Muscle layer of duodenum (tissue), 2 donors: ENCODE results near the gene PCBP3.

Source experiments
- H3K27ac ChIP-seq: one replicate; pipeline ENCODE4 v1.7.0; 2013; ENCODE audit warnings: mild to moderate bottlenecking, low read length
- H3K27me3 ChIP-seq: one replicate; pipeline ENCODE4 v1.7.0; 2013; ENCODE audit warnings: low read depth, mild to moderate bottlenecking, control low read depth, low read length
- H3K36me3 ChIP-seq, 2 donors: one replicate each; pipeline ENCODE4 v1.7.0; 2013; ENCODE audit warnings: low read length in 2 of 2, control low read depth in 1 of 2, mild to moderate bottlenecking in 1 of 2; ENCODE audit not compliant: insufficient read depth in 2 of 2, control insufficient read depth in 1 of 2
- H3K4me1 ChIP-seq, 2 donors: one replicate each; pipeline ENCODE4 v1.7.0; 2013; ENCODE audit warnings: low read length in 2 of 2, mild to moderate bottlenecking in 2 of 2, control low read depth in 1 of 2, moderate library complexity in 1 of 2; ENCODE audit not compliant: insufficient read depth in 2 of 2, control insufficient read depth in 1 of 2
- H3K4me3 ChIP-seq, 2 donors: one replicate each; pipeline ENCODE4 v1.7.0; 2013; ENCODE audit warnings: low read length in 2 of 2, low read depth in 1 of 2, mild to moderate bottlenecking in 1 of 2
- H3K9me3 ChIP-seq, 2 donors: one replicate each; pipeline ENCODE4 v1.7.0; 2013; ENCODE audit warnings: low read length in 2 of 2, control low read depth in 1 of 2, mild to moderate bottlenecking in 1 of 2; ENCODE audit not compliant: control insufficient read depth in 1 of 2
- donor health status: healthy.

Gene PCBP3

DNA sequence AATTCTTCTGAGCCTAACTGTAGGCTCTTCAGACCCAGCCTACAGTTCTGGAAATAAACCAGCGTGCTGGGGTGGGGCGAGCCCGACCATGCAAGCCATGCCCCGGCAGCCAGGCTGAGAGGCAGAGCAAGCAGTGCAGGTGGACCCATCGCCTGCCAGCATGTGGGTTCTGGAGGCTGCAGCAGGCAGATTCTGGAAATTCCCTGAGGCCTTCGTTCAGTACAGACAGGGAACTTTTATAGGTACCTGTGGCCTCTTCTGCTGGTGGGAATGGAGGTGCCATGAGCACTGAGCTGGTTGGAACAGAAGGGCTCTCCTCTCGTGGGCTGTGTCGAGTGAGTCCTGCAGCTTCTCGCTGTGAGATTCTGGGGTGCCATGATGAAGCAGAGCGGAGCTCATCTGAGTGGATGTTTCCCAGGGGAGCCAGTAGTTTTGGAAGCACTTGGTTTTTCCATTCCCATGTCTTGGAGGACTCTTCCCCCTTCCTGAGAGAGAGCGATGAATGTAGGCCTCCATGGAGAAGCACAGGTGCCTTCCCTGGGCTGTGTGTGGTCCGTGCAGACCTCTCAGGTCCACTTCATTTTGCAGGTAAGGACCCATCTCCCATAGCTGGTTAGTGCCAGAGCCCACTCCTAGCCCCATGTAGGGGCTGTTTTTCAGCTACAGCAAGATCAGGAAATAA lies 94.1 kb downstream of the PCBP3 start:
- Histone ChIP-seq H3K27me3 (no peaks in the 10 kb centered on the region), H3K9me3 (no peaks in the 10 kb centered on the region), H3K4me3 (no peak overlapping the region), H3K4me1 (no peaks in the 10 kb centered on the region), H3K36me3 (no peaks in the 10 kb centered on the region), H3K27ac (no peak overlapping the region)

DNA sequence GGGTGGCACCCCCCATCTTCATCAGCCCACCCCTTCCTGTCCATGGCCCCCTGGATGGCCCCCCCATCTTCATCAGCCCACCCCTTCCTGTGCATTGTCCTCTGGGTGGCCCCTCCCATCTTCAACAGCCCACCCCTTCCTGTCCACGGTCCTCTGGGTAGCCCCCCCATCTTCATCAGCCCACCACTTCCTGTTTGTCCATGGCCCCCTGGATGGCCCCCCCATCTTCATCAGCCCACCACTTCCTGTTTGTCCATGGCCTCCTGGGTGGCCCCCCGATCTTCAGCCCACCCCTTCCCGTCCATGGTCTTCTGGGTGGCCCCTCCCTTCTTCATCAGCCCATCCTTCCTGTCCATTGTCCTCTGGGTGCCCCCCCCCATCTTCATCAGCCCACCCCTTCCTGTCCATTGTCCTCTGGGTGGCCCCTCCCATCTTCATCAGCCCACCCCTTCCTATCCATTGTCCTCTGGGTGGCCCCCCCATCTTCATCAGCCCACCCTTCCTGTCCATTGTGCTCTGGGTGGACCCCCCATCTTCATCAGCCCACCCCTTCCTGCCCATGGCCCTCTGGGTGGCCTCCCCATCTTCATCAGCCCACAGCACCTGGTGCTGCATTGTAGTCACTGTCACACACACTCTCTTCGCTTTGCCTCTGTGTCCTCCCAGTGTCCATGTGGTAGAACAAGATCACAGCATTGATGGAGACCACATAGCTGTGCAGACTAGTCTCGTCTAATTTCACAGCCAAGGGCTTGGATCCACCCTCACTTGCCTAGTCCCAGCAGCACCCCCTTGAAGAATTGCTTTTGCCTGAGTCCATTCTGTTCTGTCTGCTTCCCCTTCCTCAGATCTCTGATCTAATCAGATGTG lies 95.9 kb downstream of the PCBP3 start:
- Histone ChIP-seq H3K27ac (no peak overlapping the region), H3K4me1 (no peaks in the 10 kb centered on the region), H3K36me3 (no peaks in the 10 kb centered on the region), H3K27me3 (no peaks in the 10 kb centered on the region), H3K4me3 (no peak overlapping the region), H3K9me3 (no peaks in the 10 kb centered on the region)

DNA sequence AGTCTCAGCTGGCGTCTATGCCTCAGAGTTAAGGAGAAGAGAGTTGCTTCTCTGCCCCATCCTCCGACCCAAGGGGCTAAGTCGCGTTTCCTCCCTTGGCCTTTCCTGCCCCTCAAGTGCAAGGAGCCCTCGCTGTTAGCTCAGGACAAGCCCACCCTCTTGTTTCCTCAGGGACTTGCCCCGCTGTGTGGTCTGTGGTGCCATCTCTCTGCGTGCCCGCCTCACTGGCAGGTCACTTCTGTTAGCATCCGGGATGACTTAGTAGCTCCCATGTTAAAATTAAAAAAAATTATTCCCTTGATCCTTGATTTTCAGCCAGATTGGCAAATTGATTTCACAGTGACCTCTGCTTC lies 96.5 kb downstream of the PCBP3 start:
- no peaks in the 10 kb centered on the region for H3K36me3 ChIP-seq
- H3K4me3 ChIP-seq = no peak overlapping the region
- H3K27me3 ChIP-seq = no peaks in the 10 kb centered on the region
- no peak overlapping the region for H3K27ac ChIP-seq
- H3K9me3 ChIP-seq = no peaks in the 10 kb centered on the region
- no peaks in the 10 kb centered on the region for H3K4me1 ChIP-seq

DNA sequence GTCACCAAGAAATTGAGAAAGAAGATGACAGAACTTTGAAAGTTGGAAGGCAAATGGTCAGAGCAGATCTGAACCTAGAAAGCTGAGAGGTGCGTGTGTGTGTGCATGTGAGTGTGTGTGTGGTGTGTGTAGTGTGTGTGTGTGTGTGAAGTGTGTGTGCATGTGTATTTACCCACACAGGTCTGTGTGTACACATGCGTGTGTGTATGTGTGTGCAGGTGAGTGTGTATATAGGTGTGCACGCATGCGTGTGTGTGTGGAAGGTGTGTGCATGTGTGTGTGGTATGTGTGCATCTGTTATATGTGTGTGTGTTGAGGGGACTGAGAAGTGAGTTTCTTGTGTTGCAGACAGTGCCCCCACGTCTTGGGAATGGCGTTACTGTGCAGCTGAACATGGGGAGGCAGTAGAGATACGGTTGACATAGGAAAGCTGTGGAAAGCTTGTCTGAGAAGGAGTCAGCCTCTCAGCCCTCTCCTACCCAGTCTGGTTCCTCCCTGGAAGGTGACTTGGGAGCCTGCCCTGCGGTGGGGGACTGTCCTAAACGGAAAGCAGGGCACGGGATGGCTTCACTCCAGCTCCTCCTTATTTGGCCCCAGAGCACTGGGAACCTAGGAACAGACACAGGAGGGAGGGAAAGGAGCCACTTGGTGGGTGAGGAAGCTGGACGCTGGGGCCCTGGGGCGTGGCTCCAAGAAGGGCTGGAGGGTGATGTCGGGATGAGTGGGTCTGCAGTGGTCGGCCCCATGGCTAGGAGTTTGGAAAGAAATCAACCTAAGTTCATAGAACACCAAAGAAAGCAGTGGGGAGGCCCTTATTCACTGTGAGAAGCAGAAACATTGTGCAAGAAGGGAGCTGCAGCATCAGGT lies 97.2 kb downstream of the PCBP3 start:
- Histone ChIP-seq H3K9me3 (no peaks in the 10 kb centered on the region), H3K36me3 (no peaks in the 10 kb centered on the region), H3K27me3 (no peaks in the 10 kb centered on the region), H3K4me3 (no peak overlapping the region), H3K4me1 (no peaks in the 10 kb centered on the region), H3K27ac (no peak overlapping the region)

DNA sequence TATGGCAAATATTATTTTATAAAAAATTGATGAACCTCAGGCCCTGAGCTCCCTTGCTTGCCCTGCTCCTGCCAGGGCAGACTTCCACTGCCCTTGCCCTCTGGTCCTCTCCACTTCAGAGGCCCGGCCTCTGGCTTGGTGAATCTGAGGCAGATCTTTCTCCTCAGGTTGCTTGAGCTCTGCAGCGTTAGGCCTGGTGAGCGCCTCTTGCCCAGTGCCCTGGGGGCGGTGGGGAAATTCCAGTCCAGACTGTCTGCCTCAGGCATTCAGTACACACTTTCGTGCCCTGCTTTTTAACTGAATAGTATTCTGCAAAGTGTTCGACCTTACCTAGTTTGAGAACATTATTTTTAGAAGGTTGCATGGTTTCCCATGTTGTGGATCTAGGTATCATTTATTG lies 98.2 kb downstream of the PCBP3 start:
- H3K36me3 ChIP-seq = no peaks in the 10 kb centered on the region
- H3K9me3 ChIP-seq = no peaks in the 10 kb centered on the region
- H3K4me1 ChIP-seq = no peaks in the 10 kb centered on the region
- H3K27ac ChIP-seq = no peak overlapping the region
- no peaks in the 10 kb centered on the region for H3K27me3 ChIP-seq
- no peak overlapping the region for H3K4me3 ChIP-seq

DNA sequence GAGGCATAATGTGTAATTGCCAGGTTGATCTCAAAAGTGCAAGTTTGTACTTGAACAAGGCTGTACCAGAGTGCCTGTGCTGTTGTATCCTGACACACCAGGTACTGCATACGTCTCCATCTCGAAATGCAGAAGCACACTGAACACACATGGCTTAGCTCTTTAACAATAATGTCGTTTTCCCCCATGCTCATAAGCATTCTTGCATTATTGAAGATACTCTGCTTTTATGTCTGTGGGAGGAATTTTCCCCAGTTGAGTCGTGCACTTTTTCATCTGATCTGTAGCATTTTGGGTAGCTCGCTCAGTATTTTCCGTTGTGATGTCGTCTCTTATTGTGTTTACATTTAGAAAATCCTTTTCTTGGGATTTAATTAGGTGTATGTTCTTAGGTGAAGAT lies 98.7 kb downstream of the PCBP3 start:
- H3K27me3 ChIP-seq = no peaks in the 10 kb centered on the region
- H3K4me1 ChIP-seq = no peaks in the 10 kb centered on the region
- no peak overlapping the region for H3K4me3 ChIP-seq
- H3K9me3 ChIP-seq = no peaks in the 10 kb centered on the region
- no peak overlapping the region for H3K27ac ChIP-seq
- no peaks in the 10 kb centered on the region for H3K36me3 ChIP-seq

DNA sequence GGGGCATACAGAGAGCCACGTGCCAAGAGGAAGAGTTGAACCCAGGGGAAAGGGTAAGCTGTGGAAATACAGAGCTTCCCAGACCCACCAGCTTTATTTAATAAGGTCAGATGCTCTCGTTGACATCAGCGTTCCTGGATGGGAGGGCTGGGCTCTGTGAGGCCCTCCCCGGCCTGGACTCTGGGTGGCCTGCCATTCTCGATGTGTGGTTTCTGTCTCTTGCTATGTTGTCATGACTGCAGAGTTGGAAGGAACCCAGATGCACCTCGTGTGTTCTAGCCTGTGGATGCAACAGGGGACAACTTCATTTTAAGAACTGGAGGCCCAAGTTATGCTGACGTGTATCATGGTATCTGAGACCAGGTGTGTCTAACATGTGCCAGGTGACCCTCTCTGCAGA lies 101.7 kb downstream of the PCBP3 start:
- Histone ChIP-seq H3K9me3 (no peaks in the 10 kb centered on the region), H3K4me3 (no peak overlapping the region), H3K4me1 (no peaks in the 10 kb centered on the region), H3K27me3 (no peaks in the 10 kb centered on the region), H3K27ac (no peak overlapping the region), H3K36me3 (no peaks in the 10 kb centered on the region)

DNA sequence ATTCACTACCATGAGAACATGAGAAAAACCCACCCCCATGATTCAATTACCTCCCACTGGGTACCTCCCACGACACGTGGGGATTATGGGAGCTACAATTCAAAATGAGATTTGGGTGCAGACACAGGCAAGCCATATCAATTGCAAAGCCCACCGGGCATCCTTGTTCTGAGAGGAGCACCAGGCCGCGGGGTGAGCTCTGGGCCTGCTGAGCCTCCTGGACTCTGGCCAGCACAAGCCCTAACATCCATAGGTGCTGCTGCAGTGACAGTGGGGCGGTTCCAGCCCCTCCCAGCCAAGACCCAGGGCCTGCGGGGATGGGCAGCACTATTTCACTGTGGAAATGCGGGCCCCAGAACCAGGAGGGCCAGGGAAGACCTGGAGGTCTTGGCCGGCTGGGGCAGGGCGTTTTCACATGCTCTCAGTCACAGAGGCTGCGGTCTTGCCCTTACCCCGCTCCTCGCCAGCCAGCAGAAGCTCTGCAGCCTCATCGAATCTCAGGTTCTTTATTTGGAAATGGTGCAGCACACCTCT lies 103.8 kb downstream of the PCBP3 start:
- no peak overlapping the region for H3K4me3 ChIP-seq
- no peaks in the 10 kb centered on the region for H3K36me3 ChIP-seq
- no peaks in the 10 kb centered on the region for H3K4me1 ChIP-seq
- no peaks in the 10 kb centered on the region for H3K9me3 ChIP-seq
- H3K27ac ChIP-seq = no peak overlapping the region
- H3K27me3 ChIP-seq = no peaks in the 10 kb centered on the region

DNA sequence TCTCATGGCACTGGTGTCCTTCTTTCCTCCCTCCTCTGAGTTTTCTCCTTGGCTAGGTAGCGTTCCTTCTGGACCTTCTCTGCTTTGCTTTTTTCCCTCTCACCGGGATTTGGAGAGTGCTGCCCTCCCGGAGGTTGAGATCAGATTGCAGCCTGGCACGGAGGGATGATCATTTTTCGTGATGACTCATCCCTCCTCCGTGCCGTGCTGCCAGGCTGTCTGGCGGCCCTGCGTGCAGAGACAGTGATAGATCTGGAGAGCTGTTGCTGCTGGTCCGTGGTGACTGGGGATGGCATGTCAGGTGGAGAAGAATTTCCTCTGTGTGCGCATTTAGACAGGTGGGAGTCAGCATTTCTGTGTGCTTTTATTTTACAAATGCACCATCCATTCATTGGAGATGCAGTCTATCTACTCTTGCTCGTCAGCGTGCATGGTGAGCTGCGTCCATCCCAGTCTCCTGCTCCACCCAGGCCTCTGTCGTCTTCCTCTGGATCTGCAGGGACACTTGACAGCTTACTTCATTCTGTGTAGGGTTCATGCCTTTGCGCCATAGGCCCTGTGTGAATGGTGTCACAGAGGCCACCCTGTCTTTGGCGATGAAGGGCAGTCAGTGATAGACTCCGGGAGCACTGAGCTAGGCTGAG lies 104.4 kb downstream of the PCBP3 start:
- H3K36me3 ChIP-seq = no peaks in the 10 kb centered on the region
- H3K4me1 ChIP-seq = no peaks in the 10 kb centered on the region
- H3K9me3 ChIP-seq = no peaks in the 10 kb centered on the region
- H3K27ac ChIP-seq = no peak overlapping the region
- H3K4me3 ChIP-seq = no peak overlapping the region
- H3K27me3 ChIP-seq = no peaks in the 10 kb centered on the region

DNA sequence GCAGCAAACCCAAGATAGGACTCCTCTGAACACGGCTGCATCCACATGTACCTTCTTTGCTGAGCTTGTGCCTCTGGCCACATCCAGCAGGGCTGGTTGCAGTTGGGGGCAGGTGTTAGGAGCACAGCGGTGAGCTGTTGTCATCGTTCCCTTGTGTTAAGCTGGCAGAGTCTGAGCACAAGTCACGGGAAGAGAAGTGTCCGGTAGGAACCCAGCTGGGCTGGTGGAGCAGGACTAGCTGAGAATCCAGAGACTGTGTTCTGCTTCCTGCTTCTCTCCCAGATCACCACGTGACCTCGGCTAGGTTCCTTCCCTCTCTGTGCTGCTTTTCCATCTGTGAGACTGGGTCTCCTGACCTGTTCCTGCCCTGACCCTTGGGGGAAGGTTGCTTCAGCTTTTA lies 105.1 kb downstream of the PCBP3 start:
- Histone ChIP-seq H3K9me3 (no peaks in the 10 kb centered on the region), H3K36me3 (no peaks in the 10 kb centered on the region), H3K4me3 (no peak overlapping the region), H3K27ac (no peak overlapping the region), H3K4me1 (no peaks in the 10 kb centered on the region), H3K27me3 (no peaks in the 10 kb centered on the region)

DNA sequence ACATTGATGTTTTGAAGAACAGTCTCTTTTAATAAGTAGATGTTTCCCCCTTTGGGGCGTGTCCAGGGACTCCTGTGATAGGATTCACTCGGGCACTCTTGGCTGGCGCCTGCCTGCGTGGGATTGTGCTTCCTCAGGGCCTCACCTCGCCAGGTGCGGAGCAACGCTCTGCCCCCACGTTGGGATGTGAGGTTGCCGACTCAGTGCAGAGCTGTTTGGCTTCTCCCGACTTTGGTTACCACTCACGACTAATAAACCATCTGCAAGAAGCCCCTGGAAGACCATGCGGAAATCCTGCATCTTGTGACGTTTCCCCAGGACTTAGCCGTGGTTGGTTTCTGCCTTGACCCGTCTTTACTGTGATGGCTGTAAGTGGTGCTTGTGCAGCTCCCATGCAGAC lies 106.4 kb downstream of the PCBP3 start:
- H3K9me3 ChIP-seq = no peaks in the 10 kb centered on the region
- H3K4me3 ChIP-seq = no peak overlapping the region
- H3K36me3 ChIP-seq = no peaks in the 10 kb centered on the region
- no peaks in the 10 kb centered on the region for H3K4me1 ChIP-seq
- H3K27ac ChIP-seq = no peak overlapping the region
- no peaks in the 10 kb centered on the region for H3K27me3 ChIP-seq
